HG03066 (cell line): ENCODE measurements around the gene FSTL4.

Experiments used
- ATAC-seq: cut with Tn5 transposase; IDR thresholded peaks from one replicate; pipeline ENCODE4 v1.9.1; 2021; ENCODE audit warnings: low read depth; ENCODE audit not compliant: unreplicated experiment

The FSTL4 gene

DNA sequence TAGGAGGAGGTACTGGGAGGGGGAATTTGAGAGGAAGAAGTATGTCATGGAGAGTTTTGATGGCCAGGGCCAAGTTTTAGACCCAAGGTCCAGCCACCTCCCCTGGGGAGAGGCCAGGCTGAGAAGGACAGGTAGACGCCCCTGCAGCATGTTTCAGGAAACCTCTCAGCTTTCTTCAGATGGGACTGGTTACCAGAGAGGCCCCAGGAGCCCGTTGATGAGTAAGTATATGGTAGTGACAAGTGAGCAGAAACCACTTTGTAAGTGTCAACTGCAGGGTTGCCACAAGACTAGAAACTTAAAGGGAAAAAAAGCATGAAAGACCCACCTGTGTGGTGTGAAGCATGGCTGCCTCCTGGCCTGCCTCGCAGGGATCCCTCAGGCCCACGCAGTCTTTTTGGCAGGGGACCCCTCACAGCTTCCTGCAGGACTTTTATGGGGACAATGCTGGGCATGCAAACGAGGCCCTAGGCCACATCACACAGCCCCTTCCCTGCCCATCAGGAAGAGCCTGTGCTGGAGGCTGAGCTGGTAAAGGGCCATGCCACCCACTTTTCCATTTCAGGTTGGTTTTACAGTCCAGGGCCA is 255.9 kb downstream of the FSTL4 start:
- no peak for ATAC-seq

GRCh38 chr5:133354323-133355185 is 257.8 kb downstream of the FSTL4 start:
- no peak for ATAC-seq

- ATAC-seq = no peak
Measured at GRCh38 chr5:133353741-133354140, 258.6 kb downstream of the FSTL4 start.

GRCh38 chr5:133348406-133348805 is 263.9 kb downstream of the FSTL4 start:
- ATAC-seq = no peak

DNA sequence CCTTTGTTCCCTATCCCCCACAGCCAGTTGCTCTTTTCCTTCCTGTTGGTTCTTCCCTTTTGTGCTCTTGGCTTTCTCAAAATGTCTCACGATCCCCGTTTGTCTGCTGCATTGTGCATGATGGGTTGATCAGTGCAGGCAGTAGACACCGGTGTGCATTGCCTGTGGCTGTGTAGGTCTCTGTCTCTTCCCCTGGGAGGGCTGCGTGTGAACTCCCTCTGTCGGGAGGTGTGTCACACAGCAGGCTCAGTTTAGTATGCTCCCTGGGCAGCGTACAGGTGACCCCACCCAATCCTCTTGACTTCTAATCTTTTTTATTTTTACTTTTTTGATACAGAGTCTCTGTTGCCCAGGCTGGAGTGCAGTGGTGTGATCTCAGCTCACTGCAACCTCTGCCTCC is 265.3 kb downstream of the FSTL4 start:
- no peak for ATAC-seq

DNA sequence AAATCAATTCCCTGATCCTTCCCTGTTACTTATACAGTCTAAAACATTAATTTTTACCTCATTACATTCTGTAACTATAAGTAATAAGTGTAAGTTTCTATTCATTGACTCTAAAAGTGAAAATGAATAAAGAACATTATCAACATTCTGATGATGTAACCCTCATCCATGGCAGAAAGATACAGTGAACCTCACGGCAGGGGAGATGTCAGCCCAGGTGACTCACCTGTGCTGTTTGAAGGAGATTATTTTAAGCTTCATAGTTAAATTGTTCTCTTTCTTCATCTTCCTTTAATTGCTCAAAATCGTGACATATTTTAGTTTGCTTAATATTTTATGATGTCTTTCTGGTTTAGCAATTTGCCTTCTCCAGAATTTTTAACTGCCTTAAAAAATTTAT is 268.1 kb downstream of the FSTL4 start:
- ATAC-seq = no peak

DNA sequence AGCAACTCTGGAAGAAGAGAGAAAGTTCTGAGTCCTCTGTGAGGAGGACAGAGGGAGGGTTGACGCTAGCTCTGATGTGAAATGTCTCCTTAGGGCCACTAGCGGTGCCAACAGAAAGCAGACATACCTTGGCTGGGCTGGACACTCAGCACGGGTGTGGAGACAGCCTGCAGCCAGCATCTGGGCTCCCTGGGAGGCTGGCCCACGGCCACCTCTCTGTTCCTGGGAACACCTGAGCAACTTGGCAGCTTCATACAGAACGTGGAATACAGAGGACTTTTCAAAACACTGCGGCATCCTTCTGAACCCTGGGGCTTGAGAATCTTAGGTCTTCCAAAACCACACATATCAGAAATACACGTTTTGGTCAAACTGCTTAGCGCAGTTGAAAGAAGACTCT is 269.1 kb downstream of the FSTL4 start:
- ATAC-seq = no peak

GRCh38 chr5:133341915-133342710 is 270.2 kb downstream of the FSTL4 start:
- no peak for ATAC-seq

DNA sequence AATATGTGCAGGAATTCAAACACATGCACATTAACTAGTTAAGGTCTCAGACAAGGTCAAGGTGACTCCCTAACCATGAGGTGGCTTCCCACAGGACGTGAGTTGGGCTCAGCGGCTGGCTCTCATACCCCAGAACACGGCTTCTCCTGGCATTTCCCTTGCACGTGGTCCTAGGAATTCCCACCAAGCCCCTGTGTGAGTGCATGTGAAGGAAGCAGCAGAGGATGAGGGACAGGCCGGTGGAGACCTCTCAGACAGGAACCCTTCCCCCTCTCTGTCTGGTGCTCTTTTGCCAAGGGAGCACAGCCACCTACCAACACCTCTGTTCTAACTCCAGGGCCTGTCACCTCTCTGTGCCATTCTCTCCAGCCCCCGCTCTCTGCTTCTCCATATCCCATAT is 271.0 kb downstream of the FSTL4 start:
- ATAC-seq = no peak

- ATAC-seq = no peak
Measured at GRCh38 chr5:133340822-133341221, 271.5 kb downstream of the FSTL4 start.

DNA sequence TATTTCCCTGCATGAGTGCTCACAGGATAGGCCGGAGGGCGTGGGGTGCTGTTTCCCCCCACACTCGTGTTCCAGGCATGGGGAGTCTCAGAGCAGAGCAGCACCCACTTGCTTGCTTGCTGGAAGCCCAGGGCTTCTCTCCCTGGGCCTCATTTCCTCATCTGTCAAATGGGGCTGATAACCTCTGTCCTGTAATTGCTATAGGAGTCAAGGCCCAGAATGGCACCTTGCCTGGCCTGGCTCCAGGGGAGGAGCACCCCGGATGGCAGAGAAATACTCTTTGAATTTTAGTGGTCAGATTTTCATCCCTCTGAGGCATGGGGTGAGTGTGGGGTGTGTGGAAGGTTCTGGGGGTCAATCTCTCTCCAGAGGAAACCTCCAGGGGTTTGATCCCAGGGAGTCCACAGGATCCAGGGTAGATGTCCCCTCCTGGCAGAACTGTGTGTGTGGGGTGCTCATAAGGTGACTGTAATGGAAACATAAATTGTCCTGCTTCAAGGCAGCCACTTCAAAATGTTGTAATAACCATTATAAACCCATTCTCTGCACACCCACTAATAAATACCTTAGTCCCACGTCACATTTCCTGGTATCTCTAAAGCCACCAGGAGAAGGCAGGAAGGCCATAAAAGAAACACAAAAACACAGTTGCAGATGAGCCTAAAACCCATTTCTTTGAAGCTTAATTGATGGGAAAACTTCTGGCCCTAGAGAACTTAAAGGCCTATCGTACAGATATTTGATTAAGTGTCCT is 272.2 kb downstream of the FSTL4 start:
- ATAC-seq = no peak

GRCh38 chr5:133338504-133339355 is 273.6 kb downstream of the FSTL4 start:
- no peak for ATAC-seq

GRCh38 chr5:133337795-133338445 is 274.4 kb downstream of the FSTL4 start:
- ATAC-seq = no peak

DNA sequence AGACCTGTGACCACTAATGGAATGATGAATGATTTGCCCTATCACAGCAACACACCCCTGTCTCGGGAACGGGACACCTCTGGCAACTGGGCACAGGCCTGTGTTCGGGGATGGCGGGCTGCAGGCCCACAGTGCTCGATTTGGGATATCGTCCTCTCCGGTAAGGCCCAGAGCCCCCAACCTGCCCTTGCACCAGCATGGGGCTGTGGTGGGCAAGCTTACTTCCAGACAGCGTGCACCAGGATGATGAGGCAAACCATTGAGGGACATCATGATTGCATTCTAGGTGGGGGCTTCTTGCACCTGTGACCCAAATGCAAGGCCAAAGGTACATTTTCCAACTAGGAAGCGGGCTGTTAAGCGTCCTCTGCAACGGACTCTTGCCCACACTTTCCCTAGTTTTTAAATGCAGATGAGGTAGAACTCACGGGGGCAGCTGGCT is 275.4 kb downstream of the FSTL4 start:
- ATAC-seq = no peak

GRCh38 chr5:133336121-133336968 is 276.0 kb downstream of the FSTL4 start:
- no peak for ATAC-seq

DNA sequence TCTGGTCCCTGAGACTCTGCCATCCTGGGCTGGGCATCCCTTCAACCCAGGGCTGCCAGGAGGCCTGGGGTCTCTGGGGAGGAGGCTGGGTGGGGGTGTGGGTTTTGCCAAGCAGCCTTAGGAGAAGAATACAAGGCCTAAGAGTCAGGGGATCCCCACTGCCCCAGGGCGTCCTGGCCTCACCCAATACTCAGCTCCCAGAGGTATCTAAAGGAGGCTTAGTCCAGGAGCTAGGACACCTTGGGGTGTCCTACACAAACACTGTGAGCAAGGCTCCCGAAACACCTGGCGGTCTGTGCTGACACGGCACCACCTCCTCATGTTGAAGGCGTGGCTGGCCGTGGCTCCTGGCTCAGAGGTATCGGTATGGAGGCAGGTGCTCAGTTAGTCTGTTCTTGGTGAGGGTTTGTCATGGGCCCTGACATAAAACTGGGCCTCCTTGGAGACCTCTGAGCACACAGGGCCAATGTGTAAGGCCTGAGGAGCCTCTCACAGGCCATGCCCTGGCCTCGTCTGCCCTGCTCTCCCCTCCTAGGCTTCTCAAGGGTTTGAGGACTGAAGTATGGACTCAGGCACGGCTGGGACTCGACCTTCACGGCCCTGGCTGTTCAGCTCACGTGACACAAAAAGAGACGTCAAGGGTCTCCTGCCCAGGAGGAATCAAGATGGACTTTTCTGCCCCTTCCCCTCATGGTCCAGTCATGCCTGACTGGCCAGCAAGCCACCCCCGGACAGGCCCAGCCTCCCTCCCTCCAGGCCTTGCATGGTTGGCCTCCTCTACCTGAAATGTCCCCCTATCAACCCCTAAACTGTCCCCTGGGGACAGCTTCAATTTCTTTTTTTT is 277.3 kb downstream of the FSTL4 start:
- ATAC-seq = no peak

DNA sequence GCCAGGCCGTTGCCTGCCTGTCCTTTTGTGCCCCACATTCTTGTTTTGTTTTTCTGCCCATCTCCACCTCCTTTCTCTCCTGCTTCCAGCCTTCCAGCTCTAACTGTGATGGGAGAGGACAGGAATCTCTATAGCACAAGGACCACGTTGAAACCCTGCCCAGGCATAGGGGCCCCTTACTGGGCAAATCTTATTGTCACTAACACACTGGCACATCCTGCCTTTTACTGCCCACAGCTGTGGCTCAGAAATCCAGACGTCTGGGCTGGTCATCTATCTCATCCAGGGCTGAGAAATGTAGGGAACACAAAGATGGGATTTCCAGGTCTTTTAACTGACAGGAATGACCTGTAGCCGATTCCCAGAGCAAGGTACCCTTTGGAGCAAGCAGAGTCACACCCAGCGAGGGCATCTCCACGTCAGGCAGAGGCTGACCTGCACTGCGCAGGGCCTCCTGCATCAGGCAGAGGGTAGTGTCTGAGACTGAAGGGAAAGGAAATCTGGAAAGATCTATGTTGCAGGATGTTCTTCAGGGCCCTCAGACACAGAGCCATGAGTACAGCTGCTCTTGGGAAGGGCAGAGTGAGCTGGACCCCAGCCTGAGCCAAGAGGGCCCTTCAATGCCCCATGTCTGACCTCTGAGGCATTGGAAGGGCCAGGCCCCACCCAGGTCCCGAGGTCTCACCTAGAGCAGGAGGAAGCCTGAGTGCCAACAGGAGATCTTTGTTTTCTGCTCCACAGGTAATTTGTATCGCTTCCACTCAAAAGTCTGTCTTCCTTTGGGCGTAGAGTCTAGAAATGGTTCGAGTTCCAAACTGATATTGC is 278.8 kb downstream of the FSTL4 start:
- ATAC-seq = no peak
